ENCODE data around the gene ACTR2.

ACTR2 gene

GRCh38 chr2:65281627-65282351 lies 54.2 kb downstream of the ACTR2 start:
- ATAC-seq = no peak

GRCh38 chr2:65282477-65283053 lies 54.9 kb downstream of the ACTR2 start:
- no peak for ATAC-seq

- ATAC-seq = no peak
Observed at GRCh38 chr2:65287364-65287763, 59.7 kb downstream of the ACTR2 start.

- no peak for ATAC-seq
Observed at GRCh38 chr2:65291216-65292105, 63.8 kb downstream of the ACTR2 start.

GRCh38 chr2:65292106-65292400 lies 64.4 kb downstream of the ACTR2 start:
- ATAC-seq = no peak

GRCh38 chr2:65292461-65293011 lies 64.9 kb downstream of the ACTR2 start:
- ATAC-seq = no peak

GRCh38 chr2:65293376-65293775 lies 65.7 kb downstream of the ACTR2 start:
- ATAC-seq = no peak

GRCh38 chr2:65294136-65294535 lies 66.5 kb downstream of the ACTR2 start:
- ATAC-seq = no peak

GRCh38 chr2:65294701-65295100 lies 67.1 kb downstream of the ACTR2 start:
- no peak for ATAC-seq

GRCh38 chr2:65296971-65297370 lies 69.3 kb downstream of the ACTR2 start:
- no peak for ATAC-seq

- ATAC-seq = no peak
Observed at GRCh38 chr2:65297544-65297943, 69.9 kb downstream of the ACTR2 start.

GRCh38 chr2:65298089-65298488 lies 70.5 kb downstream of the ACTR2 start:
- no peak for ATAC-seq

- ATAC-seq = peak; percentile 70 to 72
Observed at GRCh38 chr2:65299246-65299645, 71.6 kb downstream of the ACTR2 start.

- ATAC-seq = no peak
Observed at GRCh38 chr2:65300134-65300760, 72.6 kb downstream of the ACTR2 start.

GRCh38 chr2:65300761-65301711 lies 73.4 kb downstream of the ACTR2 start:
- peak; percentile 90 to 91 for ATAC-seq

GRCh38 chr2:65305934-65306333 lies 78.3 kb downstream of the ACTR2 start:
- ATAC-seq = no peak

GRCh38 chr2:65309699-65310098 lies 82.1 kb downstream of the ACTR2 start:
- no peak for ATAC-seq

GRCh38 chr2:65311049-65311448 lies 83.4 kb downstream of the ACTR2 start:
- no peak for ATAC-seq

- no peak for ATAC-seq
Observed at GRCh38 chr2:65311596-65311995, 84.0 kb downstream of the ACTR2 start.

- no peak for ATAC-seq
Observed at GRCh38 chr2:65313126-65313953, 85.7 kb downstream of the ACTR2 start.

GRCh38 chr2:65313954-65314256 lies 86.3 kb downstream of the ACTR2 start:
- no peak for ATAC-seq

All from activated CD4-positive, CD25-positive, alpha-beta regulatory T cell treated with anti-CD3 and anti-CD28 coated beads, Interleukin-2, amount 50 U/mL, for 24 hours (primary cell).